Prostate gland (tissue), 2 donors: ENCODE results near the gene STARD10.

Experiments
- POLR2A ChIP-seq: fragments of 450-650 bp; IDR thresholded peaks from one replicate; pipeline ENCODE4 v1.6.1; 2016; ENCODE audit warnings: antibody characterized with exemption, mild to moderate bottlenecking
- POLR2AphosphoS5 ChIP-seq: sonication (generic); formaldehyde crosslinking; IDR thresholded peaks from one replicate; pipeline ENCODE4 v1.6.1; 2017; ENCODE audit warnings: antibody characterized with exemption
- TF ChIP-seq, protein P1 (sequence below), 4 experiments: fragments of 200-600 bp in 2 of 4; fragments of 450-650 bp in 2 of 4; sonication (generic) in 2 of 4; IDR thresholded peaks; 1 replicate in 3 of 4; 2 replicates in 1 of 4; pipeline ENCODE4 v1.5.1; 2016 to 2019; ENCODE audit warnings: antibody characterized with exemption in 4 of 4, mild to moderate bottlenecking in 2 of 4, moderate library complexity in 2 of 4

DNA sequence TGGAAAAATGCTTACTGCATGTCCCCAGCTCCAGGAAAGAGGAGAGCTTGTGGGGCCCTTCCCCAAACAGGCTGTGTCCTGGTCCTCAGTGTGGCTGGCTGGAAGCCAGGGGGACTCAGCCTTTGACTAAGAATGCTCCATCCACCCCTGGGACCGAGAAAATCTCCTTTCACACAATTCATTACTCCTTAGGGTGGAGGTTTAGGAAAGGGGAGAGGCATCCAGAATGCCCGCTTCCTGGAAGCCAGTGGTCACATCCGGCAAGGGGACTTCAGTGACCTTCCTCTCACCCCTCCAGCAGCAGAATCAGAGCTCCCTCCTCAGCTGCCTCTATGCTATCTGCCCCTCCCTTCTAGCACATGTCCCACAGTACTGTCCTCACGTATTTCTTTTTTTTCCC is 42.3 kb upstream of the STARD10 start:
- TF ChIP-seq, protein P1, sequence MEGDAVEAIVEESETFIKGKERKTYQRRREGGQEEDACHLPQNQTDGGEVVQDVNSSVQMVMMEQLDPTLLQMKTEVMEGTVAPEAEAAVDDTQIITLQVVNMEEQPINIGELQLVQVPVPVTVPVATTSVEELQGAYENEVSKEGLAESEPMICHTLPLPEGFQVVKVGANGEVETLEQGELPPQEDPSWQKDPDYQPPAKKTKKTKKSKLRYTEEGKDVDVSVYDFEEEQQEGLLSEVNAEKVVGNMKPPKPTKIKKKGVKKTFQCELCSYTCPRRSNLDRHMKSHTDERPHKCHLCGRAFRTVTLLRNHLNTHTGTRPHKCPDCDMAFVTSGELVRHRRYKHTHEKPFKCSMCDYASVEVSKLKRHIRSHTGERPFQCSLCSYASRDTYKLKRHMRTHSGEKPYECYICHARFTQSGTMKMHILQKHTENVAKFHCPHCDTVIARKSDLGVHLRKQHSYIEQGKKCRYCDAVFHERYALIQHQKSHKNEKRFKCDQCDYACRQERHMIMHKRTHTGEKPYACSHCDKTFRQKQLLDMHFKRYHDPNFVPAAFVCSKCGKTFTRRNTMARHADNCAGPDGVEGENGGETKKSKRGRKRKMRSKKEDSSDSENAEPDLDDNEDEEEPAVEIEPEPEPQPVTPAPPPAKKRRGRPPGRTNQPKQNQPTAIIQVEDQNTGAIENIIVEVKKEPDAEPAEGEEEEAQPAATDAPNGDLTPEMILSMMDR (IDR thresholded peaks at IDR 0.05): no peak
- TF ChIP-seq POLR2AphosphoS5 (no peak), POLR2A (no peak)
